Activated T-helper 9 cell treated with anti-CD3 and anti-CD28 coated beads, Interleukin-2, amount 50 U/mL, for 16 hours (primary cell): ENCODE results near the gene MPZL1.

ENCODE experiments used
- DNase-seq: peaks from one replicate; pipeline ENCODE4 v3.0.0-alpha.2; 2020; ENCODE audit warnings: low read depth

MPZL1 gene

GRCh38 chr1:167721617-167722151, at the start of gene MPZL1:
TSS of gene MPZL1 (plus strand) at chr1:167721982. CDS start at chr1:167722152, 170 bp downstream.
- peak; percentile 84 for DNase-seq

GRCh38 chr1:167672831-167673230, 49.0 kb upstream of the MPZL1 start:
- DNase-seq, result no peak

GRCh38 chr1:167673265-167673664, 48.5 kb upstream of the MPZL1 start:
- DNase-seq, result no peak

- DNase-seq, result no peak
Measured at GRCh38 chr1:167674156-167674555, 47.6 kb upstream of the MPZL1 start.

- DNase-seq, result no peak
Measured at GRCh38 chr1:167675440-167675839, 46.3 kb upstream of the MPZL1 start.

GRCh38 chr1:167676205-167676915, 45.4 kb upstream of the MPZL1 start:
- no peak for DNase-seq

GRCh38 chr1:167676916-167677848, 44.6 kb upstream of the MPZL1 start:
- DNase-seq, result no peak

- no peak for DNase-seq
Measured at GRCh38 chr1:167678422-167678821, 43.4 kb upstream of the MPZL1 start.

- no peak for DNase-seq
Measured at GRCh38 chr1:167678838-167679237, 42.9 kb upstream of the MPZL1 start.

GRCh38 chr1:167679714-167680113, 42.1 kb upstream of the MPZL1 start:
- no peak for DNase-seq

- no peak for DNase-seq
Measured at GRCh38 chr1:167681024-167681423, 40.8 kb upstream of the MPZL1 start.

GRCh38 chr1:167681451-167682098, 40.2 kb upstream of the MPZL1 start:
- DNase-seq, result no peak

- DNase-seq, result no peak
Measured at GRCh38 chr1:167683226-167683625, 38.6 kb upstream of the MPZL1 start.

- no peak for DNase-seq
Measured at GRCh38 chr1:167683641-167684502, 37.9 kb upstream of the MPZL1 start.

GRCh38 chr1:167685844-167686243, 35.9 kb upstream of the MPZL1 start:
- no peak for DNase-seq

- peak; percentile 58 for DNase-seq
Measured at GRCh38 chr1:167687919-167688519, 33.8 kb upstream of the MPZL1 start.

- DNase-seq, result no peak
Measured at GRCh38 chr1:167689567-167689920, 32.2 kb upstream of the MPZL1 start.

GRCh38 chr1:167690053-167690452, 31.7 kb upstream of the MPZL1 start:
- no peak for DNase-seq

- DNase-seq, result no peak
Measured at GRCh38 chr1:167693425-167694045, 28.2 kb upstream of the MPZL1 start.

GRCh38 chr1:167694691-167695090, 27.1 kb upstream of the MPZL1 start:
- no peak for DNase-seq

GRCh38 chr1:167695147-167695546, 26.6 kb upstream of the MPZL1 start:
- DNase-seq, result no peak
